Umbilical cord (tissue), 2 donors: ENCODE results near the gene LGALS3. TPM values are rescaled to one million over a fixed set of nuclear protein-coding genes. Genes with fewer than 3 reads are reported as not detected.
A peak's percentile ranks its signal among the peaks of the same experiment; 100 is the strongest.

Experiments used
- DNase-seq: peaks from one replicate; pipeline ENCODE4 v3.0.0-alpha.2; 2015; ENCODE audit warnings: low spot score
- total RNA-seq: library from RNA; depleted of rRNA; stranded (reverse); fragments of >200 nt; gene quantifications from one replicate; pipeline ENCODE4 v1.2.3, GENCODE V29; 2014; ENCODE audit warnings: low replicate concordance; ENCODE audit not compliant: insufficient read depth

The LGALS3 gene
- total RNA-seq, 1 donor from 2014 or later, result 147 TPM

DNA sequence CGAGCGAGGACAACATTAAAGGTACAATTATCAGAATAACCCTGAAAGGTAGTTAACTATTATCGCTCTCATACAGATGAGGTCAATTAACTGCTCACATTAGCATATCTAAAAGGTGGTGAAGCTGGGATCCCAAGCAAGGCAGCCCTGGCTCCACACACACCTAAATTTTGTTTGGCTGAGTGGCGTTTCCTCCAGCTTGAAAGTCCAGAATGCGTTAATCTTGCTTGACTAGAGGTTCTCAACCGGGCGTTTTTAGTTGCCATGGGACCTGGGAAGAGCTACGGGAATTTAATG is 61.8 kb downstream of the LGALS3 start:
- no peak for DNase-seq

DNA sequence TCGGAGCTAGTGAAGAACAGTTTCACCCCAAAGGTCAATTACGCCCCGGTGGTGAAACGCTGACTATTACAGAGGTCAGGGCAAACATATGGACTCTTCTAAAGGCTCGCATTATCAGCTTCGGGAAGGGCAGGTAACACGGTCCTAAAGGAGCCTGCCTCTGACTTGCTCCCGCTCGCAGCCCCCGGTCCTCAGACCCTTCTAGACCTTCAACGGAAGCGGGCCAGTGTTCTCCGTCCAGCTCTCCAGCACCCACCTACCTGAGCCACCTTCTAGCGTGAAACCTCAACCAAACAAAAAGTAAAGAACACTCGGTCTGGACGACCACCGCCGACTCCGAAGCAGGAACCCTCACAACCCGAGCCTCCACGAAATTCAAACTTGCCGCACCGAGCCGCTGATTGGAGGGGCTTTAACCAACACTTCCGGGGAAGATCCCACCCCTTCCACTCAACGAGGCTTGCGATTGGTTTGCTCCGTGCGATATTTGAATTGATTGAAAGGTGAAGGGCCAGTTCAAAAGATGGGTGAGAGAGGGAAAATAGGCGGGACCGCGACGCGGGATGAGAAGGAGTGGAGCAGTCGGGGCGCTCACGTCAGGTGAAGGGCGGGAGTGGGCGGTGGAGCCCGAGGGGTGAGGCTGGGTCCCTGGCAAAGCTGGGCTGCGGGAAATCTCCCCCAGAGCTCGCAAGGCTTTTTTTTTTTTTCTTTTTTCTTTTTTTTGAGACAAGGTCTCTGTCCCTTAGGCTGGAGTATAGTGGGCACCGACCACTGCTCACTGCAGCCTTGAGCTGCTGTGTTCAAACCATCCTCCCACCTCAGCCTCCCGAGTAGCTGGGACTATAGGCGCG is 62.4 kb downstream of the LGALS3 start, which contains the start of gene DLGAP5:
TSS of gene DLGAP5 (minus strand) at position 383 of the 851 bp plus-strand sequence. CDS start 2,406 bp downstream, outside the sequence.
- DNase-seq, result peak; percentile 99

DNA sequence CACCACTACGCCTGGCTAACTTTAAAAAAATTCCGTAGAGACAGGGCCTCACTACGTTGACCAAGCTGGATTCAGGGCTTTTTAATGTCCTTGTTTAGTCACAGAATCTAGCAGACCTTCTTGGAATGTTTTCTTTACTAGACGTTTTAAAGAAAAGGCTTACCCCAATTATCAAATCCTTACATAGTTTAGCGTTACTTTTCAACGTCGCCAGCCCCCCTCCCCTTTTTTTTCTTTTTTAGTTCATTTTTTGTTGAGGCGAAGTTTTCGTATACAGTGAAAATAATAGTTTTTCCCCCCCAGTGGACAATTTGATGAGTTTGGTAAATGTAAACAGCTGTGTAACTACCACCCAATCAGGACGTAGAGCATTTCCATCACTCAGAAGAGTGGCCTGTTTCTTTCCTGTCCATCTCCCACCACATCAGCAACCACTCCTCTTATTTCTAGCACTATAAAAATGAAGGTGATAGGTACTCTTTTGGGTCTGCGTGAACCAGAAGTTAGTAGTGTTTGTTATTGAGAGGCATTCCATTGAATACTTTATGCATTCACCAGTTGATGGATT is 63.1 kb downstream of the LGALS3 start:
- no peak for DNase-seq

DNA sequence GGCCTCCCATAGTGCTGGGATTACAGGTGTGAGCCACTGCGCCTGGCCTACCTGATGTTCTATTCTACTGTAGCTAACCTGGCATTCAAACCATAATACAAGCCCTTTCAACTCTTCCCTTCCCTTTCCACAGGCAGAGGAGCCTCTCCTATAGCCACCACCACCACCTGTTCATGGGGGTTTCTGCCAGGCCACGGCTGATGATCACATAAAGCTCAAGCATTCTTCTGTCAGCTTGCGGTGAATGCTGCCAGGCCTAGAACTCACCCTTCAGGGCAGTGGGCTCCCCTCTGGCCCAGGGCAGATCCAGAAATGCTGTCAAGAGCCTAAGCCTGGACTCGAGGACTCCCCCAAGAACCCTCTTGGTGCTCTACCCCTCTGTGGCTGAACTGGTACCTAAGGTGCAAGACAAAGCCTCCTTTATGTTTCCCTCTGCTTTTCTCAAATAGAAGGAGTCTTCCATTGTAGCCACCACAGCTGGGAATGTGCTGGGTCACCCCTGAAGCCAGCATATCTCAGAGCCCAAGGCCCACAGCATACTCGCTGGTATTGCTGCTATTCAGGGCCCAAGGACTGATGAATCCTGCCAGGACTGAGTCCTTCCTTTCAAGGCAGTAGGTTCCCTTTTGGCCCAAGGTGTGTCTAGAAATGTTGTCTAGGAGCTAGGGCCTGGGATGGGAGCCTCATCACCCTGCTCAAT is 65.8 kb downstream of the LGALS3 start:
- no peak for DNase-seq

Other genes with a start within 250 kb of the LGALS3 start
- 7.9 TPM for gene GCH1, start 226.4 kb upstream of the LGALS3 start, total RNA-seq
- gene WDHD1, start 102.2 kb upstream of the LGALS3 start, total RNA-seq, result 8.2 TPM
- 21.9 TPM for gene SOCS4, start 102.0 kb upstream of the LGALS3 start, total RNA-seq
- gene MAPK1IP1L, start 77.6 kb upstream of the LGALS3 start, total RNA-seq, result 20.9 TPM
- 16.9 TPM for gene DLGAP5, start 62.3 kb downstream of the LGALS3 start, total RNA-seq
- 37.3 TPM for gene FBXO34, start 142.2 kb downstream of the LGALS3 start, total RNA-seq